Ectodermal cell (in vitro differentiated cells): ENCODE measurements around the gene SCN8A.

Experiments used
- H3K27ac ChIP-seq: 2 replicates; pipeline ENCODE4 v1.7.0; 2013; ENCODE audit warnings: mild to moderate bottlenecking, low read depth, low read length; ENCODE audit not compliant: insufficient read depth, poor library complexity, severe bottlenecking
- H3K27me3 ChIP-seq: 2 replicates; pipeline ENCODE4 v1.7.0; 2013; ENCODE audit warnings: mild to moderate bottlenecking, low read length; ENCODE audit not compliant: insufficient read depth, control insufficient read depth, poor library complexity, severe bottlenecking
- H3K36me3 ChIP-seq: one replicate; pipeline ENCODE4 v1.7.0; 2013; ENCODE audit warnings: low read length; ENCODE audit not compliant: control insufficient read depth, insufficient read depth
- H3K4me1 ChIP-seq: one replicate; pipeline ENCODE4 v1.7.0; 2013; ENCODE audit warnings: low read length; ENCODE audit not compliant: control insufficient read depth, insufficient read depth
- H3K4me3 ChIP-seq: 2 replicates; pipeline ENCODE4 v1.7.0; 2013; ENCODE audit warnings: low read depth, low read length, control low read depth; ENCODE audit not compliant: insufficient read depth
- H3K9me3 ChIP-seq: 2 replicates; pipeline ENCODE4 v1.7.0; 2013; ENCODE audit warnings: mild to moderate bottlenecking, low read length, moderate library complexity; ENCODE audit not compliant: control insufficient read depth
- WGBS, 2 experiments: methylation state at CpG; one replicate each; pipeline ENCODE4 v1.1.7; 2013; ENCODE audit warnings: missing lambda C conversion rate in 2 of 2; 5-methylcytosine and 5-hydroxymethylcytosine counted together

SCN8A gene

DNA sequence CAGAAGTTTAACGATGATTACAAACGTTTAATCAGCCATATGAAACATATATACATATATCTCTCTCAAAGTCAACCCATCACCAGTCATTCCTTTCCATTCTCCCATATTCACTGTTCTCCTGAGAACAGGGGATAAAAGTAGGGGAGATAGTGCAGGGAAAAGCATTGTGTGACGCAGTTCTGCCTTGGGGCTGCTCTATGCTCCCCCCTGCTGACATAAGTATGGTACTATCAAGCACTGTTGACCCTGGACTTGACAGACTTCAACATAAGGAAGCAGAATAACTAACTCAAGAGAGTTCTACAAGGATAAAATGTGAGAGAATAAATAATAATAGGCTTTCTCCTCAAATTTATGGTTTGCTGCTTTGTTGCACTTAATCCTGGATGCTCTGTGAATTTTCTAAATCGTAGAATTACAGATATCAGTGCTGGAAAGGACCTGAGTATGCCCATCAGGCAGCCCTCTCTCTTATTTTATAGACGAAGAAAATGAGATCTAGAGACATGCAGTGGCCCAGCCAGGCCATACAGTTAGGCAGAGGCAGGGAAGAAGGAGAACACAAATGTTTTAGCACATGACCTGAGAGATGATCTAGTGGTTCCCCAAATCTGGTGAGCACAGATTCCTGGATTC is 87.2 kb downstream of the SCN8A start:
- Histone ChIP-seq H3K36me3 (no peaks in the 10 kb centered on the region), H3K27me3 (no peaks in the 10 kb centered on the region), H3K9me3 (no peaks in the 10 kb centered on the region), H3K27ac (no peak overlapping the region), H3K4me1 (no peaks in the 10 kb centered on the region), H3K4me3 (no peak overlapping the region)
- 74 to 77% methylated on average over 5 of the region's 5 CpGs for WGBS, 2 experiments

DNA sequence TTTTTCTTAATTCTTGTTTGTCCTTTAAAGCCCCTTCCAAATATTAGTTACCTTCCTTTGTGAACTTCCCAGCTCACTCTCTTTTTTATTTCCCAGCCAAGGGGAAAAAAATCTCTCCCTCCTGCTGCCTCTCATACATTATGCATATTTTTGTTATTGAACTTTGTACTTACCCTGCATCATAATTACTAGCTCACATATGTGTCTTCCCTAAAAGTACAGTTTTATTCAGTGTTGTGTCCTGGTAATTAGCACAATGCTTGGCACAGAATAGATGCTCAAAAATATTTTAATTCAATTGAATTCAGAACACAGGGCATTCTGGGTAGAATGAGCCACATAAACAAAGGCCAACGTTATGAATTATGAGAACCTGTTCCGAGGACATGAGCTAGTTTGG is 91.9 kb downstream of the SCN8A start:
- H3K27me3 ChIP-seq, result no peaks in the 10 kb centered on the region
- H3K36me3 ChIP-seq, result no peaks in the 10 kb centered on the region
- no peaks in the 10 kb centered on the region for H3K9me3 ChIP-seq
- 91 to 92% methylated on average over 2 of the region's 2 CpGs for WGBS, 2 experiments
- no peak overlapping the region for H3K27ac ChIP-seq
- peaks cover 5% of the 10 kb centered on the region for H3K4me1 ChIP-seq
- no peak overlapping the region for H3K4me3 ChIP-seq

DNA sequence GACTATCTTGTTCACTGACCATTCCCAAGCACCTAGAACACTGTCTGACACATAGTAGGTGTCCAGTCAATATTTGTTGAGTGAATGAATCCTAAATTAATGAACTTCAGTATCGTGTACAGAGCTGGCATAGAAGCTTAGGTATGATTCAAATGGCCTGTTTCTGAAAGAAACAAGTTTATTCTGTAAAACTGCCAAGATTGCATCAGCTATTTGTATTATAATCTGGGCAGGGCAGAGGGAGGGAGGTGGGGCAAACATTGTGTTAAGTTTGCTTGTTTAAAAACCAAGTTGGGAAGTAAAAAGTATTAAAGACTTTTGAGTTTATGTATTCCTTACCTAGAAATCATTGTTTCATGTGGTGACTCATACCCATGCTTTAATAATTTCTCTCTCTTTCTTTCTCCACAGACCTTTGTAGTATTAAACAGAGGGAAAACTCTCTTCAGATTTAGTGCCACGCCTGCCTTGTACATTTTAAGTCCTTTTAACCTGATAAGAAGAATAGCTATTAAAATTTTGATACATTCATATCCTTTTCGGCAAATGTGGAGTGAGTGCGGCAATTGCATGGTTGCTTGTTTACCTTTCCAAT is 92.8 kb downstream of the SCN8A start:
- Histone ChIP-seq H3K27ac (no peak overlapping the region), H3K9me3 (no peaks in the 10 kb centered on the region), H3K4me1 (peaks cover 5% of the 10 kb centered on the region), H3K27me3 (no peaks in the 10 kb centered on the region), H3K36me3 (no peaks in the 10 kb centered on the region), H3K4me3 (no peak overlapping the region)
- 79 to 96% methylated on average over 1 to 4 of the region's 4 CpGs for WGBS, 2 experiments

DNA sequence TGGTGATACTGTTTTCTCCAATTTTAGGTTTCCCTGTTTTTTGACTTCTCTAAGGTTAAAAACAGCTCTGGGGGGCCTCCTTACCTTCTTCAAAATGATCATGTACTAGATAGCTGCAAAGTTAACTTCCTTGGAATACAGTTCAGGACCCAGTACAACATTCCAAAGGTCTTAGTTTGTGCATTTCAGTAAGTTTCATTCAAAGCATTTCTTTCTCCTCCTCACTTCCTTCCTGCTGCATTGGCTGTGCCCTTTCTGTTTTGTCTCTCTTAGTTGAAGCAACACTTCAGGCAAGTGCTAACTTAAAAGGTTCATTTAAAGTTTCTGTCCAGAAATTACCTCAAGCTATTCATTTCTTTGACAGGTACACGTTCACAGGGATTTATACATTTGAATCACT is 95.7 kb downstream of the SCN8A start:
- no peaks in the 10 kb centered on the region for H3K27me3 ChIP-seq
- H3K4me3 ChIP-seq, result no peak overlapping the region
- H3K36me3 ChIP-seq, result no peaks in the 10 kb centered on the region
- H3K27ac ChIP-seq, result no peak overlapping the region
- H3K9me3 ChIP-seq, result no peaks in the 10 kb centered on the region
- WGBS, 2 experiments, result 84% methylated on average over 1 of the region's 1 CpG
- peaks cover 5% of the 10 kb centered on the region for H3K4me1 ChIP-seq

DNA sequence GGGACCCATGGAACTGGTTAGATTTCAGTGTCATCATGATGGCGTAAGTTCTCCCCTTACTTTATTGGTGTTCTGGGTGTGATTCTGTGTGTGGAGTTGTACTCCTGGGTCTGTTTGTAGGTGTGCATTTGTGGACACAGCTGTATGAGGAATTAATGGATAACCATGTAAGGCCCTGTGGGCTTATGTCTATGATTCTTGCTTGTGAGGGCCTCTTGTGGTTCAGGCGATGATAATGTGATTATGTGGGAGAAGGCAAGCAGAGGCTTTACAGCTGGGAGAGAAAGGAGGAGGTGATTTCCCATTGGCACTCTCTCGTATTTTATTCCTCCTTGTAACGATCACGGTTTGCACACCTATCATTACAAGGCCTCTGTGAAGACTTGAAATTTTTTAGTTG is 96.1 kb downstream of the SCN8A start:
- Histone ChIP-seq H3K27me3 (no peaks in the 10 kb centered on the region), H3K27ac (no peak overlapping the region), H3K9me3 (no peaks in the 10 kb centered on the region), H3K36me3 (no peaks in the 10 kb centered on the region), H3K4me3 (no peak overlapping the region), H3K4me1 (peaks cover 5% of the 10 kb centered on the region)
- 87 to 95% methylated on average over 5 of the region's 5 CpGs for WGBS, 2 experiments

DNA sequence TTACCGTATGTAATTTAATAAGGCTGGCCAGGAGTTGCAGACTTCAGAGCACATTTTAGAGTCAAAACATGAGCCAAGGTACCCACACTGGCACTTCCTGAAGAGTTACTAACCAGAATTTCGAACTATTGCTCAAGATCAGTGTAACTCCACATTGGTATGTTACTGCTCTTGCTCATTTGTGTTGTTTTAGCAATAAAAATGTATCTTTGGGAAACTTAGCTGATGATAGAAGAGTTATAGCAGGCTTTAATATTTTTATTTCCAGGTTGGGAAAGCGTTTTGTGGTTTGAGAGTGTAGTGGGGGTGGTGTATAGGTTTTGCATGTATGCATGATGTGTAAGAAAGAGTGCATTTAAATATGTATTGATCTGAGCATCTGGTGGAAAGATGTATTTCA is 96.6 kb downstream of the SCN8A start:
- H3K9me3 ChIP-seq, result no peaks in the 10 kb centered on the region
- 91 to 100% methylated on average over 3 of the region's 3 CpGs for WGBS, 2 experiments
- H3K27ac ChIP-seq, result no peak overlapping the region
- peaks cover 5% of the 10 kb centered on the region for H3K4me1 ChIP-seq
- no peaks in the 10 kb centered on the region for H3K36me3 ChIP-seq
- H3K27me3 ChIP-seq, result no peaks in the 10 kb centered on the region
- no peak overlapping the region for H3K4me3 ChIP-seq

DNA sequence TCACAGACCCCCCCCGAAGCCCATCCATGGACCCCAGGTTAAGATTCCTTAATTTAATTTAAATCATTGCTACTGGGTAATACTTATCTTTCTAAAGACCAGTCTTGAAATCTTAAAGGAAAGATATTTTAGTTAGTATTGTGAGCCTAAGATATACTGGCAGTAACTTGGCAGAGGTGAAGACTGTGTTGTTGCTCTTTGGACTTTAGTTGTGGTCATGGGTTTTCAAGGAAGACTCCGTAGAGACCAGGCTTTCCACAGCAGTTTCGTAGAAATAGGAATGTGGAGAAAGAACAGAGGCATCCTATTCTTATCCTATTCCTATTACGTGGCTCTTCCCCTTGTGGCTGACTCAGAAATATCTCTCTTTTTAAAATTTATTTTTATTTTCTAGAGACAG is 99.0 kb downstream of the SCN8A start:
- Histone ChIP-seq H3K27me3 (no peaks in the 10 kb centered on the region), H3K9me3 (no peaks in the 10 kb centered on the region), H3K36me3 (no peaks in the 10 kb centered on the region), H3K27ac (no peak overlapping the region), H3K4me3 (no peak overlapping the region), H3K4me1 (peaks cover 5% of the 10 kb centered on the region)
- WGBS, 2 experiments, result 90 to 97% methylated on average over 4 of the region's 4 CpGs

DNA sequence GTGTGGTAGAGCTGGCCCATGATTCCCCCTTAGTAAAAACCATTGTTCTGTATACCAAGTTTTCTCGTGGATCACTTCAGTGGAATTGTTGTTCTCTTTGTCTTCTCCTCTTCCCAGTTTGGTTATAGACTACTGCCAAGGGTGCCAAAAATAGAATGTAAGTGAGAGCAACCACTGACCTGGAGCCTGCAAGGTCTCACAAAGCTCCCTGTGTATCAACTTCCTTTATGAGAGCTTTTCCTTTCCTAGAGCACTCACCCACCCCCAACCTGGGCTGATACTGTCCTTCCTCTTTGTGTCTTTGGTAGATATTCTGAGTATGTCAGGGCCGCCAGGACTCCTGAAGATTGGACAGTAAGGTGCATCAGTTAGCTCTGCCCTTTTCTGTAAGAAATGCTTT is 101.0 kb downstream of the SCN8A start:
- Histone ChIP-seq H3K27ac (no peak overlapping the region), H3K9me3 (no peaks in the 10 kb centered on the region), H3K4me3 (no peak overlapping the region), H3K27me3 (no peaks in the 10 kb centered on the region), H3K4me1 (peaks cover 2% of the 10 kb centered on the region), H3K36me3 (no peaks in the 10 kb centered on the region)
- WGBS, 2 experiments, result 88 to 91% methylated on average over 2 of the region's 2 CpGs

DNA sequence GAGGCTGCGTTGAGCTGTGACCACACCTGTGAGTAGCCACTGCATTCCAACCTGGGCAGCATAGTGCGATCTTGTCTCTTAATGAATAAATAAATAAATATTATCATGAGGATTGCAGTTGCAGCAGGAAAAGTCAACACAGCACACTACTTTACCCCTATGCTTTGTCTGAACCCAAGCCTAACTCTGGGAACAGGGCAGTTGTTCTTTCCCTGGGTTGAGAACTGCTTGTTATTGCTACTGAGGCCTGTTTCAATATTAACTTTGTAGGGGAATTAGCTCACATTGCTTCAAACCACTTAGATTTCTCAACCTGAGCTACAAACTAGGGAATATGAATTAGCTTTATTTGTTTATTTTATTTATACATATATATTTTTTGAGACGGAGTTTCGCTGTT is 102.5 kb downstream of the SCN8A start:
- Histone ChIP-seq H3K4me1 (no peaks in the 10 kb centered on the region), H3K27ac (no peak overlapping the region), H3K4me3 (no peak overlapping the region), H3K27me3 (no peaks in the 10 kb centered on the region), H3K9me3 (no peaks in the 10 kb centered on the region), H3K36me3 (no peaks in the 10 kb centered on the region)
- WGBS, 2 experiments, result 95 to 97% methylated on average over 4 of the region's 4 CpGs

DNA sequence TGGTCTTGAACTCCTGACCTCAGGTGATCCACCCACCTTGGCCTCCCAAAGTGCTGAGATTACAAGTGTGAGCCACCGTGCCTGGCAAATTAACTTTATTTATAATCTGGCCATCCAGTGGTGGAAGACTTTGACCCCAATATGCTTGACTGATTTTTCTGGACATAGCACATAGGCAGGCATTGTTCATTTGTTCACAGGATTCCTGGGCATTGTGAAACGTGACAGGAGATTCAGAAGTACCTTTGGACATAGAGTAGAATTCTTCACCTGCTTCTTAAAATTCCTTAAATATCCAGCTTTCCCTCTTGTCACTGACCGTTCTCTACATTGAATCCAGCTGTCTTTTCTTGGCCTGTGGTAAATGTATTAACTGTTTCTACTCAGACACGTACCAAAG is 103.1 kb downstream of the SCN8A start:
- Histone ChIP-seq H3K36me3 (no peaks in the 10 kb centered on the region), H3K4me3 (no peak overlapping the region), H3K27ac (no peak overlapping the region), H3K27me3 (no peaks in the 10 kb centered on the region), H3K4me1 (no peaks in the 10 kb centered on the region), H3K9me3 (no peaks in the 10 kb centered on the region)
- 94% methylated on average over 4 of the region's 4 CpGs for WGBS, 2 experiments
